GM15510 (cell line): ENCODE results near the gene KCTD6.

Experiments
- POLR2A ChIP-seq: IDR thresholded peaks from 3 replicates; pipeline ENCODE4 v1.6.1; 2011; ENCODE audit warnings: borderline replicate concordance; ENCODE audit not compliant: insufficient read length; ENCODE audit errors: extremely low read depth

KCTD6 gene

GRCh38 chr3:58474967-58475578 is 16.8 kb upstream of the KCTD6 start:
- no peak for TF ChIP-seq POLR2A

- no peak for TF ChIP-seq POLR2A
Measured at GRCh38 chr3:58478781-58479180, 13.1 kb upstream of the KCTD6 start.

- no peak for TF ChIP-seq POLR2A
Measured at GRCh38 chr3:58480309-58480708, 11.6 kb upstream of the KCTD6 start.

- TF ChIP-seq POLR2A, result no peak
Measured at GRCh38 chr3:58482917-58483636, 8.8 kb upstream of the KCTD6 start.

- no peak for TF ChIP-seq POLR2A
Measured at GRCh38 chr3:58484045-58484721, 7.7 kb upstream of the KCTD6 start.

- TF ChIP-seq POLR2A, result no peak
Measured at GRCh38 chr3:58484722-58485069, 7.2 kb upstream of the KCTD6 start.

GRCh38 chr3:58485801-58486435 is 6.0 kb upstream of the KCTD6 start:
- no peak for TF ChIP-seq POLR2A

GRCh38 chr3:58487140-58487886 is 4.6 kb upstream of the KCTD6 start:
- no peak for TF ChIP-seq POLR2A

- TF ChIP-seq POLR2A, result no peak
Measured at GRCh38 chr3:58488967-58489366, 2.9 kb upstream of the KCTD6 start.

GRCh38 chr3:58490860-58491501 is 915 bp upstream of the KCTD6 start:
- no peak for TF ChIP-seq POLR2A

GRCh38 chr3:58492494-58492905 is 604 bp downstream of the KCTD6 start:
- TF ChIP-seq POLR2A, result no peak

GRCh38 chr3:58494107-58494506 is 2.2 kb downstream of the KCTD6 start:
- TF ChIP-seq POLR2A, result no peak

- TF ChIP-seq POLR2A, result no peak
Measured at GRCh38 chr3:58495101-58495500, 3.2 kb downstream of the KCTD6 start.

- no peak for TF ChIP-seq POLR2A
Measured at GRCh38 chr3:58496206-58496857, 4.4 kb downstream of the KCTD6 start.
